Pulmonary artery endothelial cell (primary cell): ENCODE measurements around the gene ANKRD13B. TPM values are rescaled to one million over a fixed set of nuclear protein-coding genes. Genes with fewer than 3 reads are reported as not detected.
"Not testable (repeated sequence)": the region's sequence is repeated elsewhere in the genome, so short reads cannot be mapped to it uniquely, and the experiment has no call there.

Experiments
- DNase-seq: peaks from one replicate; pipeline ENCODE4 v3.0.0-alpha.2; 2011; ENCODE audit warnings: low read depth, low spot score
- total RNA-seq: library from RNA; depleted of rRNA; stranded (reverse); fragments of >200 nt; gene quantifications from 2 replicates; pipeline ENCODE4 v1.2.3, GENCODE V29; 2014

ANKRD13B gene
- 12.3 and 19.1 TPM in 2 replicates for total RNA-seq

GRCh38 chr17:29592850-29593551 lies at the start of gene ANKRD13B:
Gene ANKRD13B (plus strand): TSS chr17:29593132. CDS start chr17:29593622, 490 bp downstream.
- no peak for DNase-seq

GRCh38 chr17:29544066-29544465 lies 48.9 kb upstream of the ANKRD13B start:
- no peak for DNase-seq

- DNase-seq: no peak
Observed at GRCh38 chr17:29546085-29546484, 46.8 kb upstream of the ANKRD13B start.

- DNase-seq: no peak
Observed at GRCh38 chr17:29546830-29547229, 46.1 kb upstream of the ANKRD13B start.

- DNase-seq: no peak
Observed at GRCh38 chr17:29549177-29549923, 43.6 kb upstream of the ANKRD13B start.

GRCh38 chr17:29555840-29556239 lies 37.1 kb upstream of the ANKRD13B start:
- no peak for DNase-seq

GRCh38 chr17:29557085-29557738 lies 35.7 kb upstream of the ANKRD13B start:
- DNase-seq: no peak

GRCh38 chr17:29557739-29558116 lies 35.2 kb upstream of the ANKRD13B start:
- DNase-seq: no peak

- not testable (repeated sequence) for DNase-seq
Observed at GRCh38 chr17:29558139-29558538, 34.8 kb upstream of the ANKRD13B start.

GRCh38 chr17:29559640-29560039 lies 33.3 kb upstream of the ANKRD13B start:
- no peak for DNase-seq

GRCh38 chr17:29560316-29560715 lies 32.6 kb upstream of the ANKRD13B start:
- no peak for DNase-seq

- DNase-seq: no peak
Observed at GRCh38 chr17:29561554-29562517, 31.1 kb upstream of the ANKRD13B start.

- DNase-seq: no peak
Observed at GRCh38 chr17:29562615-29563014, 30.3 kb upstream of the ANKRD13B start.

GRCh38 chr17:29563816-29564215 lies 29.1 kb upstream of the ANKRD13B start:
- no peak for DNase-seq

- DNase-seq: no peak
Observed at GRCh38 chr17:29565643-29566472, 27.1 kb upstream of the ANKRD13B start.

GRCh38 chr17:29566473-29567303 lies 26.2 kb upstream of the ANKRD13B start, which contains the start of gene ABHD15:
Gene ABHD15 (minus strand): TSS chr17:29567037. CDS start chr17:29566966, 71 bp downstream.
- no peak for DNase-seq

GRCh38 chr17:29567304-29567553 lies 25.7 kb upstream of the ANKRD13B start:
- DNase-seq: no peak

GRCh38 chr17:29567554-29568330 lies 25.2 kb upstream of the ANKRD13B start:
- DNase-seq: no peak
